ENCODE data around the gene TBCD.

DNA sequence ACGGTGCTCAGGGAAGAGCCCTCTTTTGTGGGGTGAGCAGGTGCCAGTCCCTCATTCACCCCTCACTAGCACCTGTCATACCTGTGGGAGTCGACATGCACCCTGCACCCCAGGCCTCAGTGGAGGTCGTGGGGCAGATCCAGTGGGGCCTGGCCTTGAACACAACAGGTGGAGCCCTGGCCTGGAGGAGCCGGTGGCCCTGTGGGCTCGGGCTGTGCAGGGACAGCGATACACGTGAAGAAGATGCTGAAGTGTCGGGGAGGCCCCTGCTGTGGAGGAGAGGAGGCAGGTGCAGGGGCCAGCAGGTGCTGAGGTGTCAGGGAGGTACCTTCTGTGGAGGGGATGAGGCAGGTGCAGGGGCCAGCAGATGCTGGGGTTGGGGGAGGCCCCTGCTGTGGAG lies 56.1 kb downstream of the TBCD start:
- TF ChIP-seq HDAC6 (IDR thresholded peaks at IDR 0.05; ENCODE audit: low read depth, low read length) (no peak), BCOR (IDR thresholded peaks at IDR 0.05) (no peak)
- TF ChIP-seq, protein P1, sequence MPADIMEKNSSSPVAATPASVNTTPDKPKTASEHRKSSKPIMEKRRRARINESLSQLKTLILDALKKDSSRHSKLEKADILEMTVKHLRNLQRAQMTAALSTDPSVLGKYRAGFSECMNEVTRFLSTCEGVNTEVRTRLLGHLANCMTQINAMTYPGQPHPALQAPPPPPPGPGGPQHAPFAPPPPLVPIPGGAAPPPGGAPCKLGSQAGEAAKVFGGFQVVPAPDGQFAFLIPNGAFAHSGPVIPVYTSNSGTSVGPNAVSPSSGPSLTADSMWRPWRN (IDR thresholded peaks at IDR 0.05; ENCODE audit: low read depth), result no peak
- TF ChIP-seq, protein P2, sequence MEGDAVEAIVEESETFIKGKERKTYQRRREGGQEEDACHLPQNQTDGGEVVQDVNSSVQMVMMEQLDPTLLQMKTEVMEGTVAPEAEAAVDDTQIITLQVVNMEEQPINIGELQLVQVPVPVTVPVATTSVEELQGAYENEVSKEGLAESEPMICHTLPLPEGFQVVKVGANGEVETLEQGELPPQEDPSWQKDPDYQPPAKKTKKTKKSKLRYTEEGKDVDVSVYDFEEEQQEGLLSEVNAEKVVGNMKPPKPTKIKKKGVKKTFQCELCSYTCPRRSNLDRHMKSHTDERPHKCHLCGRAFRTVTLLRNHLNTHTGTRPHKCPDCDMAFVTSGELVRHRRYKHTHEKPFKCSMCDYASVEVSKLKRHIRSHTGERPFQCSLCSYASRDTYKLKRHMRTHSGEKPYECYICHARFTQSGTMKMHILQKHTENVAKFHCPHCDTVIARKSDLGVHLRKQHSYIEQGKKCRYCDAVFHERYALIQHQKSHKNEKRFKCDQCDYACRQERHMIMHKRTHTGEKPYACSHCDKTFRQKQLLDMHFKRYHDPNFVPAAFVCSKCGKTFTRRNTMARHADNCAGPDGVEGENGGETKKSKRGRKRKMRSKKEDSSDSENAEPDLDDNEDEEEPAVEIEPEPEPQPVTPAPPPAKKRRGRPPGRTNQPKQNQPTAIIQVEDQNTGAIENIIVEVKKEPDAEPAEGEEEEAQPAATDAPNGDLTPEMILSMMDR (IDR thresholded peaks at IDR 0.05 in 2 of 3, conservative IDR thresholded peaks at IDR 0.05 in 1 of 3; ENCODE audit: insufficient read depth in 2 of 3, low read depth in 1 of 3, low read length in 3 of 3), result no peak
